Stomach (tissue), 9 donors: ENCODE results near the gene SHOX. TPM values are rescaled to one million over a fixed set of nuclear protein-coding genes. Genes with fewer than 3 reads are reported as not detected.
"Not testable (repeated sequence)": the region's sequence is repeated elsewhere in the genome, so short reads cannot be mapped to it uniquely, and the experiment has no call there.

ENCODE experiments used
- DNase-seq, 2 donors: peaks; one replicate each; pipeline versions ENCODE4 v3.0.0 to v3.0.0-alpha.2; 2013 to 2019
- H3K27ac ChIP-seq, 5 donors: fragments of 200-600 bp in 4 of 5; sonication (generic) in 4 of 5; one replicate each; pipeline ENCODE4 v1.5.1; 2013 to 2019; ENCODE audit warnings: mild to moderate bottlenecking in 1 of 5, moderate library complexity in 1 of 5
- H3K27me3 ChIP-seq, 3 donors: fragments of 200-600 bp; sonication (generic); one replicate each; pipeline ENCODE4 v1.5.1; 2017 to 2019; ENCODE audit warnings: mixed run types in 1 of 3
- H3K36me3 ChIP-seq, 4 donors: fragments of 200-600 bp; sonication (generic); 1 replicate in 3 of 4; 2 replicates in 1 of 4; pipeline ENCODE4 v1.5.1; 2016 to 2019
- H3K4me1 ChIP-seq, 4 donors: fragments of 200-600 bp; sonication (generic); one replicate each; pipeline ENCODE4 v1.5.1; 2016 to 2019
- H3K4me3 ChIP-seq, 4 donors: fragments of 200-600 bp; sonication (generic) in 3 of 4; one replicate each; pipeline ENCODE4 v1.5.1; 2016 to 2019; ENCODE audit warnings: mild to moderate bottlenecking in 1 of 4
- H3K9me3 ChIP-seq, 4 donors: fragments of 200-600 bp; sonication (generic); one replicate each; pipeline ENCODE4 v1.5.1; 2016 to 2019
- EP300 ChIP-seq: sonication (generic); formaldehyde crosslinking; IDR thresholded peaks from one replicate; pipeline ENCODE4 v1.6.1; 2017; ENCODE audit warnings: antibody characterized with exemption
- POLR2A ChIP-seq, 4 donors: fragments of 450-650 bp; IDR thresholded peaks; one replicate each; pipeline ENCODE4 v1.6.1; 2016; ENCODE audit warnings: antibody characterized with exemption in 4 of 4, control low read depth in 2 of 4, mild to moderate bottlenecking in 1 of 4, moderate library complexity in 1 of 4
- POLR2AphosphoS5 ChIP-seq, 3 donors: sonication (generic); formaldehyde crosslinking; IDR thresholded peaks; one replicate each; pipeline ENCODE4 v1.6.1; 2016; ENCODE audit warnings: antibody characterized with exemption in 3 of 3
- WGBS, 5 donors: extraction: QIAGEN DNeasy Blood & Tissue Kit in 3 of 5; methylation state at CpG; one replicate each; pipeline versions ENCODE4 v1.1.5 to v1.1.7; 2013 to 2018; 5-methylcytosine and 5-hydroxymethylcytosine counted together
- intact Hi-C: fragments of 100-400 bp; cut with DNase I; formaldehyde crosslinking; loops from one replicate; pipeline ENCODE4 v1.15.1; 2023; ENCODE audit warnings: low total_unique reads
- polyA plus RNA-seq, 3 donors: library from polyadenylated mRNA; stranded (reverse); fragments of 200-250 nt; gene quantifications; one replicate each; pipeline ENCODE4 v1.2.3, GENCODE V29; 2013
- total RNA-seq, 5 donors: library from RNA; depleted of rRNA; stranded (reverse); fragments of >200 nt; gene quantifications; one replicate each; pipeline versions ENCODE4 v1.1.0 to v1.2.3, GENCODE V29; 2014 to 2016
- TF ChIP-seq, protein P1 (sequence below), 7 experiments: fragments of 450-650 bp in 4 of 7; fragments of 200-600 bp in 3 of 7; sonication (generic) in 3 of 7; IDR thresholded peaks; one replicate each; pipeline ENCODE4 v1.5.1; 2016 to 2019; ENCODE audit warnings: antibody characterized with exemption in 7 of 7, control low read depth in 2 of 7, mild to moderate bottlenecking in 1 of 7
- donor health status: healthy with polysubstance abuse.
- donor health status: Bipolar disorder and iron deficiency.
- donor health status: healthy.

SHOX gene
- total and polyA plus RNA-seq, 8 donors, result 7.5 TPM; not detected in 7

DNA sequence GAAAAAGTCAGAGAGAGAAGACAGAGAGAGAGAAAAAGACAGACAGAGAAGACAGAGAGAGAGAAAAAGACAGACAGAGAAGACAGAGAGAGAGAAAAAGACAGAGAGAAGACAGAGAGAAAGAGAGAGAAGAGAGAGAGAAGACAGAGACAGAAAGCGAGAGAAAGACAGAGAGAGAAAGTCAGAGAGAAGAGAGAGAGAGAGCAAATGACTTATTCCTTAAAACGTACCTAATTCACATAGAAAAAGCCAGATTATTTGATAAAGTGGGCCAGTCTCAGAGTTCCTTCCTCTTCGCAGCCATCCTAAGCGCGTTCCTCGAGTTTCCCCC, 7.4 kb upstream of the SHOX start:
- intact Hi-C loops, result no loop called here

DNA sequence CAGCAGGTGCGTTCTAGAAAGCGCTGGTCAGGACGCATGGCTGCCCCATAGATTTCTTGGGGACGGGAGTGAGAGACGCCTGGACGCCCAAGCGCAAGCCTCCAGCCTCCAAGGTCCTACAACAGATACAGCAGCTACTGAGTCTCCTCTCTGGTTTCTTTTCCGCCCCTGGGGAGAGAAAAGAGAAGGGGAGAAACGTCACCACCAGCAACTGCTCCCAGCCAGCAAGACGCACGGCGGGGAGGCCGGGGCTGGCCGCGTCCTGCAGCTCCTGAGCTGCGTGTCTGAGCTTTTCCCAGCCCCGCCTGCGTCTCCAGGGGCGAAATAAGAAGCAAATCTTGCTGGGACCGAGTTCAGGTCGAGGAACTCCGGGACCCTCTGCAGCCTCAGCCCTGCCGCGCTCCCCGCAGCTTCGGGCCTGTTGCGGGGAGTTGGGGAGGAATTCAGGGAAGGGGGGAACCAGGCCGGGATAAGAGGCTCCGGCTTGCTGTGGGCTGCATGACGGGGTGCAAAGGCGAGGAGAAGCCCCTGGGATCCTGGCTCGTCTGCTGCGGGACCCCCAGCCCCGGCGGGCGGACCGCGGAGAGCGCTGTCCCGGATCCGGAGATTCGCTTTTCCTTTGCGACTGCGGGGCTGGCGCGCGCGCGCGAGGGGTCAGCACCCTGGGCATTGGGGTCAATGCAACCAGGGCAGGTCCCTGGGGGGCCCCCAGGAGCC, 6.8 kb upstream of the SHOX start:
- Histone ChIP-seq H3K4me1 (peaks cover 0 to 14% (median 6%) of the 10 kb centered on the region in 4 donors), H3K9me3 (no peaks in the 10 kb centered on the region), H3K36me3 (no peaks in the 10 kb centered on the region), H3K27ac (no peak overlapping the region), H3K4me3 (peak overlapping the region in 2 of 4 donors; percentile 11 to 21), H3K27me3 (peaks cover 15 to 78% (median 24%) of the 10 kb centered on the region in 3 donors)
- intact Hi-C loops, result no loop called here
- no peak for DNase-seq
- TF ChIP-seq POLR2AphosphoS5 (IDR thresholded peaks at IDR 0.05) (no peak), POLR2A (IDR thresholded peaks at IDR 0.05) (no peak), EP300 (no peak)
- TF ChIP-seq, protein P1, sequence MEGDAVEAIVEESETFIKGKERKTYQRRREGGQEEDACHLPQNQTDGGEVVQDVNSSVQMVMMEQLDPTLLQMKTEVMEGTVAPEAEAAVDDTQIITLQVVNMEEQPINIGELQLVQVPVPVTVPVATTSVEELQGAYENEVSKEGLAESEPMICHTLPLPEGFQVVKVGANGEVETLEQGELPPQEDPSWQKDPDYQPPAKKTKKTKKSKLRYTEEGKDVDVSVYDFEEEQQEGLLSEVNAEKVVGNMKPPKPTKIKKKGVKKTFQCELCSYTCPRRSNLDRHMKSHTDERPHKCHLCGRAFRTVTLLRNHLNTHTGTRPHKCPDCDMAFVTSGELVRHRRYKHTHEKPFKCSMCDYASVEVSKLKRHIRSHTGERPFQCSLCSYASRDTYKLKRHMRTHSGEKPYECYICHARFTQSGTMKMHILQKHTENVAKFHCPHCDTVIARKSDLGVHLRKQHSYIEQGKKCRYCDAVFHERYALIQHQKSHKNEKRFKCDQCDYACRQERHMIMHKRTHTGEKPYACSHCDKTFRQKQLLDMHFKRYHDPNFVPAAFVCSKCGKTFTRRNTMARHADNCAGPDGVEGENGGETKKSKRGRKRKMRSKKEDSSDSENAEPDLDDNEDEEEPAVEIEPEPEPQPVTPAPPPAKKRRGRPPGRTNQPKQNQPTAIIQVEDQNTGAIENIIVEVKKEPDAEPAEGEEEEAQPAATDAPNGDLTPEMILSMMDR (IDR thresholded peaks at IDR 0.05), result no peak
- WGBS, 5 donors, result 3 to 11% (median 7%) methylated on average over 18 to 50 of the region's 50 CpGs

More for the DNA sequence above, 7.4 kb upstream of the SHOX start:
- no peaks in the 10 kb centered on the region for H3K9me3 ChIP-seq
- TF ChIP-seq POLR2AphosphoS5 (IDR thresholded peaks at IDR 0.05) (no peak), EP300 (no peak), POLR2A (IDR thresholded peaks at IDR 0.05) (no peak)
- TF ChIP-seq, protein P1 (IDR thresholded peaks at IDR 0.05), result no peak
- H3K4me1 ChIP-seq, result peaks cover 0 to 14% (median 6%) of the 10 kb centered on the region in 4 donors
- no peak overlapping the region for H3K4me3 ChIP-seq
- no peaks in the 10 kb centered on the region for H3K36me3 ChIP-seq
- no peak overlapping the region for H3K27ac ChIP-seq
- DNase-seq, result no peak
- peaks cover 17 to 83% (median 25%) of the 10 kb centered on the region in 3 donors for H3K27me3 ChIP-seq
- WGBS, 5 donors, result 4 to 5% (median 5%) methylated on average over 6 of the region's 6 CpGs

DNA sequence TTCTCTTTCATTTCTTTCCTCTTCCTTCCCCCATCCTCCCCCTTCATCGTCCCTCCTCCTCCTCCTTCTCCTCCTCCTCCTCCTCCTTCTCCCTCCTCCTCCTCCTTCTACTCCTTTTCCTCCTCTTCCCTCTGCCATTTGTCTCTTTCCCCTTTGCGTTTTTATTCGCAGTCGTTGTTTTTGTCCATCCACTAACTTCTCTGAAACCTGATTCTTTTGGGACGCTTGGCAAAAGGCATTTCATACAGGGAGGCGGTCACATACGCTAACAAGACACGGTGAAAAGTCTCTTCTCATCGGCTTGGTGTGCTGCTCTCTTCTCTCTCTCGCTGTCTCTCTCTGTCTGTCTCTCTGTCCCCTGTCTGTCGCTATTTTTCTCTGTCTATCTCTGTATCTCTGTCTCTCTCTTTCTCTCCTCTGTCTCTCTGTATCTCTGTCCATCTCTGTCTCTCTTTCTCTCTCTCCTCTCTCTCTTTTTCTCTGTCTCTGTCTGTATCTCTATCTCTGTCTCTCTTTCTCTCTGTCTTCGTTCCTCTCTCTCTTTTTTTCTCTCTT, 5.4 kb upstream of the SHOX start:
- no peak for DNase-seq
- TF ChIP-seq EP300 (no peak), POLR2A (IDR thresholded peaks at IDR 0.05) (no peak), POLR2AphosphoS5 (IDR thresholded peaks at IDR 0.05) (no peak)
- TF ChIP-seq, protein P1 (IDR thresholded peaks at IDR 0.05), result no peak
- intact Hi-C loops, result no loop called here

DNA sequence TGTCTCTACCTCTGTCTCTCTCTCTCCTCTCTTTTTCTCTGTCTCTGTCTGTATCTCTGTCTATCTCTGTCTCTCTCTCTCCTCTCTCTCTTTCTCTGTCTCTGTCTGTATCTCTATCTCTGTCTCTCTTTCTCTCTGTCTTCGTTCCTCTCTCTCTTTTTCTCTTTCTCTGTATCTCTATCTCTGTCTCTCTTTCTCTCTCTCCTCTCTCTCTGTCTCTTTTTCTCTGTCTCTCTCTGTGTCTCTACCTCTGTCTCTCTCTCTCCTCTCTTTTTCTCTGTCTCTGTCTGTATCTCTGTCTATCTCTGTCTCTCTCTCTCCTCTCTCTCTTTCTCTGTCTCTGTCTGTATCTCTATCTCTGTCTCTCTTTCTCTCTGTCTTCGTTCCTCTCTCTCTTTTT, 4.5 kb upstream of the SHOX start:
- H3K9me3 ChIP-seq, DNase-seq, H3K36me3 ChIP-seq, intact Hi-C loops, H3K27ac ChIP-seq, H3K4me3 ChIP-seq: not testable (repeated sequence)
- 50 to 67% (median 54%) methylated on average over 1 to 2 of the region's 2 CpGs for WGBS, 5 donors
- Histone ChIP-seq H3K27me3 (peaks cover 17 to 76% (median 28%) of the 10 kb centered on the region in 3 donors), H3K4me1 (peaks cover 0 to 25% (median 6%) of the 10 kb centered on the region in 4 donors)

More for the DNA sequence above, 5.4 kb upstream of the SHOX start:
- WGBS, 5 donors, result 11 to 17% (median 14%) methylated on average over 12 of the region's 12 CpGs
- H3K4me3 ChIP-seq, result no peak overlapping the region
- no peaks in the 10 kb centered on the region for H3K36me3 ChIP-seq
- no peaks in the 10 kb centered on the region for H3K9me3 ChIP-seq
- no peak overlapping the region for H3K27ac ChIP-seq
- H3K27me3 ChIP-seq, result peaks cover 11 to 76% (median 20%) of the 10 kb centered on the region in 3 donors
- peaks cover 0 to 17% (median 6%) of the 10 kb centered on the region in 4 donors for H3K4me1 ChIP-seq
